HEK293 (cell line): ENCODE results near the gene PDC.

Experiments used
- YY1 ChIP-seq: fragments of 450-650 bp; formaldehyde crosslinking; IDR thresholded peaks from 2 replicates; pipeline ENCODE4 v1.5.1; 2018; ENCODE audit warnings: missing biosample characterization, missing genetic modification characterization
- TF ChIP-seq, protein P1 (sequence below): fragments of 450-650 bp; formaldehyde crosslinking; IDR thresholded peaks from 2 replicates; pipeline ENCODE4 v1.5.1; 2016; ENCODE audit warnings: missing biosample characterization, missing genetic modification characterization
- TF ChIP-seq, protein P2 (sequence below): fragments of 450-650 bp; formaldehyde crosslinking; IDR thresholded peaks from 2 replicates; pipeline ENCODE4 v1.5.1; 2016; ENCODE audit warnings: missing biosample characterization, missing genetic modification characterization
- TF ChIP-seq, protein P3 (sequence below): fragments of 450-650 bp; formaldehyde crosslinking; IDR thresholded peaks from 2 replicates; pipeline ENCODE4 v1.5.1; 2016; ENCODE audit warnings: missing biosample characterization, missing genetic modification characterization

- TF ChIP-seq, protein P1, sequence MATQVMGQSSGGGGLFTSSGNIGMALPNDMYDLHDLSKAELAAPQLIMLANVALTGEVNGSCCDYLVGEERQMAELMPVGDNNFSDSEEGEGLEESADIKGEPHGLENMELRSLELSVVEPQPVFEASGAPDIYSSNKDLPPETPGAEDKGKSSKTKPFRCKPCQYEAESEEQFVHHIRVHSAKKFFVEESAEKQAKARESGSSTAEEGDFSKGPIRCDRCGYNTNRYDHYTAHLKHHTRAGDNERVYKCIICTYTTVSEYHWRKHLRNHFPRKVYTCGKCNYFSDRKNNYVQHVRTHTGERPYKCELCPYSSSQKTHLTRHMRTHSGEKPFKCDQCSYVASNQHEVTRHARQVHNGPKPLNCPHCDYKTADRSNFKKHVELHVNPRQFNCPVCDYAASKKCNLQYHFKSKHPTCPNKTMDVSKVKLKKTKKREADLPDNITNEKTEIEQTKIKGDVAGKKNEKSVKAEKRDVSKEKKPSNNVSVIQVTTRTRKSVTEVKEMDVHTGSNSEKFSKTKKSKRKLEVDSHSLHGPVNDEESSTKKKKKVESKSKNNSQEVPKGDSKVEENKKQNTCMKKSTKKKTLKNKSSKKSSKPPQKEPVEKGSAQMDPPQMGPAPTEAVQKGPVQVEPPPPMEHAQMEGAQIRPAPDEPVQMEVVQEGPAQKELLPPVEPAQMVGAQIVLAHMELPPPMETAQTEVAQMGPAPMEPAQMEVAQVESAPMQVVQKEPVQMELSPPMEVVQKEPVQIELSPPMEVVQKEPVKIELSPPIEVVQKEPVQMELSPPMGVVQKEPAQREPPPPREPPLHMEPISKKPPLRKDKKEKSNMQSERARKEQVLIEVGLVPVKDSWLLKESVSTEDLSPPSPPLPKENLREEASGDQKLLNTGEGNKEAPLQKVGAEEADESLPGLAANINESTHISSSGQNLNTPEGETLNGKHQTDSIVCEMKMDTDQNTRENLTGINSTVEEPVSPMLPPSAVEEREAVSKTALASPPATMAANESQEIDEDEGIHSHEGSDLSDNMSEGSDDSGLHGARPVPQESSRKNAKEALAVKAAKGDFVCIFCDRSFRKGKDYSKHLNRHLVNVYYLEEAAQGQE (tag by site-specific recombination): no peak
- TF ChIP-seq YY1 (tag by site-specific recombination): no peak
- TF ChIP-seq, protein P2, sequence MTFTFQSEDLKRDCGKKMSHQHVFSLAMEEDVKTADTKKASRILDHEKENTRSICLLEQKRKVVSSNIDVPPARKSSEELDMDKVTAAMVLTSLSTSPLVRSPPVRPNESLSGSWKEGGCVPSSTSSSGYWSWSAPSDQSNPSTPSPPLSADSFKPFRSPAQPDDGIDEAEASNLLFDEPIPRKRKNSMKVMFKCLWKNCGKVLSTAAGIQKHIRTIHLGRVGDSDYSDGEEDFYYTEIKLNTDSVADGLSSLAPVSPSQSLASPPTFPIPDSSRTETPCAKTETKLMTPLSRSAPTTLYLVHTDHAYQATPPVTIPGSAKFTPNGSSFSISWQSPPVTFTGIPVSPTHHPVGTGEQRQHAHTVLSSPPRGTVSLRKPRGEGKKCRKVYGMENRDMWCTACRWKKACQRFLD (tag by site-specific recombination): no peak
- TF ChIP-seq, protein P3, sequence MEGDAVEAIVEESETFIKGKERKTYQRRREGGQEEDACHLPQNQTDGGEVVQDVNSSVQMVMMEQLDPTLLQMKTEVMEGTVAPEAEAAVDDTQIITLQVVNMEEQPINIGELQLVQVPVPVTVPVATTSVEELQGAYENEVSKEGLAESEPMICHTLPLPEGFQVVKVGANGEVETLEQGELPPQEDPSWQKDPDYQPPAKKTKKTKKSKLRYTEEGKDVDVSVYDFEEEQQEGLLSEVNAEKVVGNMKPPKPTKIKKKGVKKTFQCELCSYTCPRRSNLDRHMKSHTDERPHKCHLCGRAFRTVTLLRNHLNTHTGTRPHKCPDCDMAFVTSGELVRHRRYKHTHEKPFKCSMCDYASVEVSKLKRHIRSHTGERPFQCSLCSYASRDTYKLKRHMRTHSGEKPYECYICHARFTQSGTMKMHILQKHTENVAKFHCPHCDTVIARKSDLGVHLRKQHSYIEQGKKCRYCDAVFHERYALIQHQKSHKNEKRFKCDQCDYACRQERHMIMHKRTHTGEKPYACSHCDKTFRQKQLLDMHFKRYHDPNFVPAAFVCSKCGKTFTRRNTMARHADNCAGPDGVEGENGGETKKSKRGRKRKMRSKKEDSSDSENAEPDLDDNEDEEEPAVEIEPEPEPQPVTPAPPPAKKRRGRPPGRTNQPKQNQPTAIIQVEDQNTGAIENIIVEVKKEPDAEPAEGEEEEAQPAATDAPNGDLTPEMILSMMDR (tag by site-specific recombination): no peak
Observed at GRCh38 chr1:186481303-186481888, 20.5 kb upstream of the PDC start.
